Coronary artery (tissue), 2 donors: ENCODE results near the gene HCFC1.

Experiments used
- DNase-seq: peaks from one replicate; pipeline ENCODE4 v3.0.0-alpha.2; 2017; ENCODE audit warnings: low spot score
- H3K27ac ChIP-seq, 2 donors: fragments of 200-600 bp; sonication (generic); one replicate each; pipeline ENCODE4 v1.5.1; 2016 to 2019
- H3K4me3 ChIP-seq: fragments of 200-600 bp; sonication (generic); 2 replicates; pipeline ENCODE4 v1.5.1; 2016; ENCODE audit warnings: mild to moderate bottlenecking, moderate library complexity
- TF ChIP-seq, protein P1 (sequence below): fragments of 200-600 bp; sonication (generic); IDR thresholded peaks from one replicate; pipeline ENCODE4 v1.5.1; 2019; ENCODE audit warnings: antibody characterized with exemption

Gene HCFC1

DNA sequence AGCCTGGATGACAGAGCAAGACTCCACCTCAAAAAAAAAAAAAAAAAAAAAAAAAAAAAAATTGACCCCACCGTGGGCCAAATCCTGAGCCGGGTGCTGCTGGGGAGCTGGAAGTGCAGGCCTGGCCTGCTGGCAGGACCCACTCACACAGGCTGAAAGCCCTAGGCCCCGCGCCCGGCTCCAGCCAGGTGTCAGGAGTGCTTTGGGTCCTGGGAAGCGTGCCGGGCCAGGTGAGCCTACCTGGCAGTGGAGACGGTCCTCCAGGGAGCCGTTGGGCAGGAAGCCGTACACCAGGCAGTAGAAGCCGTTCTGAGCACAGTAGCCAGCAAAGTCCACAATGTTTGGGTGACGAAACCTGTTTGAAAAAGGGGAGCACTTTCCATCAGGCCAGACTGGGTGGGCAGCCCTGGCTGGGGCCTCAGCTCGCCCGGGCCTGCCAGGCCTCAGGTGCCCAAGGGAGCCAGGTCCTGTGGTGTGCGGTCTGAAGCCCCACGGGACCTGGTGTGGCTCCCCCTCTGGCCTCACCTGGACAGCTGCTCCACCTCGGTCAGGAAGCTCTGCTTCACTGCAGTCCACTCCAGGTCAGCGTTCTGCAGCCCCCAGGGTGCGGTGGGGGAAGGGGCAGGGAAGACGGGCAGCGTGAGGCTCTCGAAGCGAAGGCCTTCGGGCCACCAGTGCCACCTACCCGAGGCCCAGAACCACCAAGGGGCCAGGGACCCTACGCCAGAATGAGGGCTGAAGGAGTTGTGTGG, 46.3 kb upstream of the HCFC1 start:
- TF ChIP-seq, protein P1, sequence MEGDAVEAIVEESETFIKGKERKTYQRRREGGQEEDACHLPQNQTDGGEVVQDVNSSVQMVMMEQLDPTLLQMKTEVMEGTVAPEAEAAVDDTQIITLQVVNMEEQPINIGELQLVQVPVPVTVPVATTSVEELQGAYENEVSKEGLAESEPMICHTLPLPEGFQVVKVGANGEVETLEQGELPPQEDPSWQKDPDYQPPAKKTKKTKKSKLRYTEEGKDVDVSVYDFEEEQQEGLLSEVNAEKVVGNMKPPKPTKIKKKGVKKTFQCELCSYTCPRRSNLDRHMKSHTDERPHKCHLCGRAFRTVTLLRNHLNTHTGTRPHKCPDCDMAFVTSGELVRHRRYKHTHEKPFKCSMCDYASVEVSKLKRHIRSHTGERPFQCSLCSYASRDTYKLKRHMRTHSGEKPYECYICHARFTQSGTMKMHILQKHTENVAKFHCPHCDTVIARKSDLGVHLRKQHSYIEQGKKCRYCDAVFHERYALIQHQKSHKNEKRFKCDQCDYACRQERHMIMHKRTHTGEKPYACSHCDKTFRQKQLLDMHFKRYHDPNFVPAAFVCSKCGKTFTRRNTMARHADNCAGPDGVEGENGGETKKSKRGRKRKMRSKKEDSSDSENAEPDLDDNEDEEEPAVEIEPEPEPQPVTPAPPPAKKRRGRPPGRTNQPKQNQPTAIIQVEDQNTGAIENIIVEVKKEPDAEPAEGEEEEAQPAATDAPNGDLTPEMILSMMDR = no peak
- no peak for DNase-seq
- peak overlapping the region; percentile 80 for H3K4me3 ChIP-seq
- H3K27ac ChIP-seq = peak overlapping the region in 1 of 2 donors; percentile 86

DNA sequence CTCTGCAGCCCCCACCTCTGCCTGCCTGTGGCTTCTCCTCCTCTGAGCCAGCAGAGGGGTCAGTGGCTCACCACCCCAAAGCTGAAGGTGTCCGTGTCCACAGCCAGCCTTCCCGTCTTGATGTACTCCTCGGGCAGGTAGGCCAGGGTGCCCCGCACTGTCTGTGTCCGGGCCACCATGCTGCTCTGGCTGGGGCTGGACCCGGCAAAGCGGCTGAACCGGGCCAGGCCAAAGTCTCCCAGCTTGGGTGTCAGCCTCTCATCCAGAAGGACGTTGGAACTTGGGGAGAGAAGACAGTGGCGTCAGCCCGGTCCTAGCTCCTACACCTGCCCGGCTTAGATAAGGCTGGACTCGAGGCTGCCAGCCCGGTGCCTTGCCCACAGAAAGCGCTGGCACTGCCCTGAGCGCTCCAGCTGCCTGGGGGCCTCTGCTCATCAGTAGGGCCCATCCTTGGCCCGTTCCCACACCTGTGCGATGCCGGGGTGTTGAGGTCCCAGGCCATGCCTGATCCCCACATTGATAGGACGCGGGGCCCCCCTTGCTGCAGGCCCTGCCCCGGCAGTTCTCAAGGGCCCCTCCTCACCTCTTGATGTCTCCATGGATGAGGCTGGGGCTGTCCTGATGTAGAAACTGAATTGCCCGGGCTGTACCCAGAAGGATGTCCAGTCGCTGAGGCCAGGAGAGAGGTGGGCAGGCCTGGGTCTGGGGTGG, 44.9 kb upstream of the HCFC1 start:
- no peak overlapping the region for H3K4me3 ChIP-seq
- H3K27ac ChIP-seq = no peak overlapping the region
- no peak for DNase-seq
- TF ChIP-seq, protein P1 = no peak

DNA sequence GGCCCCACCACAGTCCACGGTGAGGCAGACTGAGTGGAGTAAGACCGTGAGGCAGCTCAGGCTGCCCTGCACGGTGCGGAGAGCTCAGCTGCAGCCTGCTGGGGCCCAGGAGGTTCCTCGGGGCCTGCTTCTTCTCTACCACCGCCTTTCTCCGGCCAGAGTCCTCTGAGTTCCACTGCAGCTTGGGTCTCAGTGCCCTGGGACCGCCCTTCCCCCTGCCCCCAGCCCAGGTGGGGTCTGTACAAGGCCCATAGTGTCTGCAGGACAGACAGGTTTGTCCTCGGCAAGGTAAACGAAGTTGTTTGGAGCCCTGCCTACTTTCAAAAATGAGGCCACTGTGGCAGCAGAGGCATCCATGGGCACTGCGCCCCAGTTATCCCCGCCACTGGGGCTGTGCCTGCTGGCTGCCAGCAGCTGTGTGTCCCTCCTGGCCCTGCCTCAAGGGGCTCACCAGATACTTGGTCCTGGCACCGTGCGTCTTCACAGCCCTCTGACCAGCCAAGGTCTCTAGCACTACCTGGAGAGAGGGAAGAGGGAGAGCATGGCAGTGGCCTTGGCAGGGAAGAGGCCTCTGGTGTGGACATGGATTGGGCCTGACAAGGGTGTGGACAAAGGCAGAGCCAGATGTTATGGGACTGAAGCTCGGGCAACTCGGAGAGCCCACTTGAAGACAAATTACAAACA, 44.1 kb upstream of the HCFC1 start:
- TF ChIP-seq, protein P1 = no peak
- Histone ChIP-seq H3K27ac (no peak overlapping the region), H3K4me3 (no peak overlapping the region)
- DNase-seq = no peak

DNA sequence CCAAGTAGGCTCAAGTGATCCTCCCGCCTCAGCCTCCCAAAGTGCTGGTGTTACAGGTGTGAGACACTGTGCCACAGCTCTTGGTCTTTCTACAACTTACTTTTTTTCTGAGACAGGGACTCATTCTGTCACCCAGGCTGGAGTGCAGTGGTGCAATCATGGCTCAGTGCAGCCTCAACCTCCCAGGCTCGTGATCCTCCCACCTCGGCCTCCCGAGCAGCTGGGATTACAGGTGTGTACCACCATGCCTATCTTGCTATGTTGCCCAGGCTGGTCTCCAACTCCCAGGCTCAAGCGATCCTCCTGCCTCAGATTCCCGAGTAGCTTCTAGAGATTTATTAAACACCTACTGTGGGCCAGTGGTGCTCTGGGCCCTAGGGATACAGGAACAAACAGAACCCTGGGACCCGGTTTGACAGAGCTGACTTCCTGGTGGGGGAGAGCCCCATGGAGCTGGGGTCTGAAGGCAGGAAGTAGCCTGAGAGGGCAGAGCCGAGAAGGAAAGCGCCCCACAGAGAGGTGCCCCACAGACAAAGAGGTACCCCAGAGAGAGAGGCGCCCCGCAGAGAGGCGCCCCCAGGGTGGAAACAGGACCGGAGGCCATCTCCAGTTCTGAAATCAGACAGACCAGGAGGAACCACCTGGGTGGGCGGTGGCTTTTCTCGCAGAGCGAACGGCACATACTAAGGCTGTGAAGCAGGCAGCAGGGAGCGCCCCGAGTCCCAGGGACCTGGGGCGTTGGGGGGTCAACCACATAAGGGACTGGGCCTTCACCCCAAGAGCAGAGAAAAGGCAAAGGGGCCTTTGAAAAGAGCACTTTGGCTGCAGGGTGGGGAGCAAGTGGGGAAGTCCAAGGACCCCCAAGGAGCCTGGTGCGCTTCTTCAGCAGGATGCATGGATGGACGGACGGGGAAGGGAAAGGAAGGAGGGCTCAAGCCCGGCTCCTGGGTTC, 43.1 kb upstream of the HCFC1 start:
- TF ChIP-seq, protein P1 = no peak
- no peak for DNase-seq
- no peak overlapping the region for H3K4me3 ChIP-seq
- H3K27ac ChIP-seq = no peak overlapping the region

DNA sequence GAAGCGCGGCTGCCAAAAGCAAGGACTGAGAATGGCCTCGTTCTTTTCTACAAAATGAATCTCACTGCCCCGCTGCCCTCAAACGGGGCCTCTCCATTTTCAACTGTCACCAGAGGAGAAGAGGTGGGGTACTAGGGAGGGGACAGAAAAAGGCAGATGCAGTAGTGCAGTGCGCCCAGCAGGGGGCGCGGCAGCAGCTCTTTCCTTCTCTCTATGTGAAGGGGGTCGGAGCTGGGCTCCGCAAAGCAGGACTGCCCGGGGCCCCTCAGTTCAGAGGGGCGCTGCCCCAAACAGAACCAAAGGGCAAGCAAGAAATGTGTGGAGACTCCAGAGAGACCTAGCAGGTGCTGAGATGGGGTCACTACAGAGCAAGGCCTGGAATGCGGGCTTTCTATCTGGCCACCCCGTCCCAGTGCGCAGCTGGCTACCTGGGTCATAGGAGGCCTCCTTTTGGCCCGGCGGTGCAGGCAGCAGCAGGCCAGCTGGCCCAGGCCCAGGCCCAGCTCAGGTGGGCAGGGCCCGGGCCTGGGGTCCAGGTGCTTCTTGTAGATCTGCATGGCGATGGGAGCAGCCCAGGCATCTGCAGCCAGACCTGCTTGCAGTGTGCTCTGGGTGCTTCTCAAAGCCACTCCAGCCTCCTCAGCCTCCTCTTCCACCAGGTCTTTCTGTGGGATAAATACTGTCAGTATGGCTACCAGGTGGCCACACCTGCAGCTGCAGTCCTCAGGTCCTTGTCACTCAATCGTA, 42.2 kb upstream of the HCFC1 start:
- DNase-seq = no peak
- no peak overlapping the region for H3K27ac ChIP-seq
- no peak overlapping the region for H3K4me3 ChIP-seq
- TF ChIP-seq, protein P1 = peak; percentile 92

DNA sequence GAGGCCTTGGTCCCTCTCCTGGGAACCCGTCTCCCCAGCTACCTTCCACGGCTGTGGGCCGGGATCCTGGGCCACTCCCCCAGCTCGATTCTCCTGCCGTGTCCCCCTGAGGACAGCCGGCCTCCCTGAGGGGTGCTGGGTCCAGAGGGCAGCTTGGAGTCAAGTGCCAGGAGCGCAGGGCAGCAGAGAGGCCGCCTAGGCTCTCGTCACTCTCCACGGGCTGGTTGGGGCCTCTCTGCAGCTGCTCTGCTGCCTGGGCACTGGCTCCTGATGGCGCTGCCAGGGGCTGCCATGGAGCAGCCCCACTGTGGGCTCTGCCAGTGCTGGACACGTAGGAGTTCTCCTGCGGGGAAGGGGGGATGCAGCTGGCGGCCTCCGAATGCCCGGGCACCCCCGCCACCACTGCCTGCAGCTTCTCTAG, 41.4 kb upstream of the HCFC1 start:
- TF ChIP-seq, protein P1 = no peak
- H3K4me3 ChIP-seq = no peak overlapping the region
- H3K27ac ChIP-seq = peak overlapping the region in 1 of 2 donors; percentile 22
- no peak for DNase-seq
